Measurements from ENCODE around the gene GSTO2. TPM values are rescaled to one million over a fixed set of nuclear protein-coding genes. Genes with fewer than 3 reads are reported as not detected.

Gene GSTO2
- total and polyA plus RNA-seq, 2 experiments from 2014 or later, result 30.7 to 49.8 TPM

- TF ChIP-seq REST (IDR thresholded peaks at IDR 0.05; ENCODE audit: unreplicated experiment) (no peak), ZNF331 (CRISPR knock-in tag; IDR thresholded peaks at IDR 0.05; ENCODE audit: low read depth) (no peak), NANOG (IDR thresholded peaks at IDR 0.05; ENCODE audit: borderline replicate concordance) (no peak), EZH2 (IDR thresholded peaks at IDR 0.05; ENCODE audit: low read depth, unreplicated experiment) (no peak), STAT1 (IDR thresholded peaks at IDR 0.05; ENCODE audit: unreplicated experiment) (no peak), POLR2AphosphoS5 (IDR thresholded peaks at IDR 0.05; ENCODE audit: low read depth) (no peak), CREB1 (CRISPR knock-in tag; IDR thresholded peaks at IDR 0.05; ENCODE audit: low read depth) (no peak)
- Mint-ChIP-seq H3K4me3 (no peak overlapping the region), H3K27me3 (ENCODE audit: insufficient read depth, low read depth, poor library complexity) (peaks cover 8% of the 10 kb centered on the region), H3K36me3 (ENCODE audit: low read depth) (peaks cover 38% of the 10 kb centered on the region), H3K27ac (no peak overlapping the region), H3K9me3 (peaks cover 24% of the 10 kb centered on the region), H3K4me1 (peaks cover 7% of the 10 kb centered on the region)
- Histone ChIP-seq H3K27ac (ENCODE audit: low read depth) (no peak overlapping the region), H3K9me2 (ENCODE audit: insufficient read depth) (peaks cover 2% of the 10 kb centered on the region; the same call in 1 of the 2 replicates), H3K79me2 (replicated peaks; ENCODE audit: insufficient read depth) (no peaks in the 10 kb centered on the region), H3K4me3 (no peak overlapping the region), H3K27me3 (ENCODE audit: insufficient read depth) (no peaks in the 10 kb centered on the region), H2AFZ (no peak overlapping the region), H3F3A (replicated peaks; ENCODE audit: low read depth) (no peaks in the 10 kb centered on the region), H3K4me2 (no peak overlapping the region), H4K20me1 (replicated peaks; ENCODE audit: insufficient read depth) (no peaks in the 10 kb centered on the region), H3K36me3 (ENCODE audit: insufficient read depth) (peaks cover 6% of the 10 kb centered on the region; the same call in 1 of the 2 replicates), H3K4me1 (ENCODE audit: insufficient read depth) (no peaks in the 10 kb centered on the region)
- no peak for ATAC-seq
- no peak for DNase-seq (ENCODE audit: low spot score)
These were observed 30.3 kb downstream of the GSTO2 start for GRCh38 chr10:104299031-104299904.

DNA sequence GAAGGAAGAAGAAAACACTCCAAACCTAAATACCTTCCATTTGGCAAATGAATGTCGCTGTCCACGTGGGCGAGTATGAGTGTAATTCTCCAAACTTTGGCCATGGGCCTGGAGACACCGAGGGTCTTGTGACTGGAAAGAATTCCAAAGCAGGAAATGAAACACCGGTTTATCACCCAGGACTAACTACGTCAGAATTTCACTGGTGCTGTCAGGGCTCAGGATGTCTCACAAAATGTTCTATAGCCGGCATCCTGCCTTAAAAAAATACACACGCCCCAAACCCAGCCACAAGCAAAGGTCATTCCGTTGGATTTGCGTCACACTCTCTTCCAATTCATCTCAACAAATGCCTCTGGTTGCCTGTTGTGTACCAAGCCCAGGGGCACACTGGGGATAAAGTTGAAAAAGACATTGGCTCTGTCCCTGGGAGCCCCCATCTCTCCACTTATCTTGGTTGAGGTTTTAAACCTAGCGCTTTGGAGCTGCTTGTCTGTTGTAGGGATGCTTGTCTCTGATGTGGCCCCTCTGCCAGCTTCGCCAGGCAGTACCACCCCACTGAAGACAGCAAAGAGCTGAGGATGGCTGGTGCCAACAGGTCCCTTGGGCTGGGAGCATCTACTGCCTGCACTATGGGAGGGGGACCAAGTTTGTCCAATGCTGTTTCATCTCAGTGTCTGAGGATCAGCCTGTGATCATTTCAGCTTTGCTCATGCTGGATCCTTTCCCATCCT is 31.2 kb downstream of the GSTO2 start:
- H3K4me2 ChIP-seq, result no peak overlapping the region
- no peak for TF ChIP-seq STAT1 (IDR thresholded peaks at IDR 0.05; ENCODE audit: unreplicated experiment)
- TF ChIP-seq EZH2 (IDR thresholded peaks at IDR 0.05; ENCODE audit: low read depth, unreplicated experiment), result no peak
- no peak for TF ChIP-seq CREB1 (CRISPR knock-in tag; IDR thresholded peaks at IDR 0.05; ENCODE audit: low read depth)
- TF ChIP-seq, protein P1, sequence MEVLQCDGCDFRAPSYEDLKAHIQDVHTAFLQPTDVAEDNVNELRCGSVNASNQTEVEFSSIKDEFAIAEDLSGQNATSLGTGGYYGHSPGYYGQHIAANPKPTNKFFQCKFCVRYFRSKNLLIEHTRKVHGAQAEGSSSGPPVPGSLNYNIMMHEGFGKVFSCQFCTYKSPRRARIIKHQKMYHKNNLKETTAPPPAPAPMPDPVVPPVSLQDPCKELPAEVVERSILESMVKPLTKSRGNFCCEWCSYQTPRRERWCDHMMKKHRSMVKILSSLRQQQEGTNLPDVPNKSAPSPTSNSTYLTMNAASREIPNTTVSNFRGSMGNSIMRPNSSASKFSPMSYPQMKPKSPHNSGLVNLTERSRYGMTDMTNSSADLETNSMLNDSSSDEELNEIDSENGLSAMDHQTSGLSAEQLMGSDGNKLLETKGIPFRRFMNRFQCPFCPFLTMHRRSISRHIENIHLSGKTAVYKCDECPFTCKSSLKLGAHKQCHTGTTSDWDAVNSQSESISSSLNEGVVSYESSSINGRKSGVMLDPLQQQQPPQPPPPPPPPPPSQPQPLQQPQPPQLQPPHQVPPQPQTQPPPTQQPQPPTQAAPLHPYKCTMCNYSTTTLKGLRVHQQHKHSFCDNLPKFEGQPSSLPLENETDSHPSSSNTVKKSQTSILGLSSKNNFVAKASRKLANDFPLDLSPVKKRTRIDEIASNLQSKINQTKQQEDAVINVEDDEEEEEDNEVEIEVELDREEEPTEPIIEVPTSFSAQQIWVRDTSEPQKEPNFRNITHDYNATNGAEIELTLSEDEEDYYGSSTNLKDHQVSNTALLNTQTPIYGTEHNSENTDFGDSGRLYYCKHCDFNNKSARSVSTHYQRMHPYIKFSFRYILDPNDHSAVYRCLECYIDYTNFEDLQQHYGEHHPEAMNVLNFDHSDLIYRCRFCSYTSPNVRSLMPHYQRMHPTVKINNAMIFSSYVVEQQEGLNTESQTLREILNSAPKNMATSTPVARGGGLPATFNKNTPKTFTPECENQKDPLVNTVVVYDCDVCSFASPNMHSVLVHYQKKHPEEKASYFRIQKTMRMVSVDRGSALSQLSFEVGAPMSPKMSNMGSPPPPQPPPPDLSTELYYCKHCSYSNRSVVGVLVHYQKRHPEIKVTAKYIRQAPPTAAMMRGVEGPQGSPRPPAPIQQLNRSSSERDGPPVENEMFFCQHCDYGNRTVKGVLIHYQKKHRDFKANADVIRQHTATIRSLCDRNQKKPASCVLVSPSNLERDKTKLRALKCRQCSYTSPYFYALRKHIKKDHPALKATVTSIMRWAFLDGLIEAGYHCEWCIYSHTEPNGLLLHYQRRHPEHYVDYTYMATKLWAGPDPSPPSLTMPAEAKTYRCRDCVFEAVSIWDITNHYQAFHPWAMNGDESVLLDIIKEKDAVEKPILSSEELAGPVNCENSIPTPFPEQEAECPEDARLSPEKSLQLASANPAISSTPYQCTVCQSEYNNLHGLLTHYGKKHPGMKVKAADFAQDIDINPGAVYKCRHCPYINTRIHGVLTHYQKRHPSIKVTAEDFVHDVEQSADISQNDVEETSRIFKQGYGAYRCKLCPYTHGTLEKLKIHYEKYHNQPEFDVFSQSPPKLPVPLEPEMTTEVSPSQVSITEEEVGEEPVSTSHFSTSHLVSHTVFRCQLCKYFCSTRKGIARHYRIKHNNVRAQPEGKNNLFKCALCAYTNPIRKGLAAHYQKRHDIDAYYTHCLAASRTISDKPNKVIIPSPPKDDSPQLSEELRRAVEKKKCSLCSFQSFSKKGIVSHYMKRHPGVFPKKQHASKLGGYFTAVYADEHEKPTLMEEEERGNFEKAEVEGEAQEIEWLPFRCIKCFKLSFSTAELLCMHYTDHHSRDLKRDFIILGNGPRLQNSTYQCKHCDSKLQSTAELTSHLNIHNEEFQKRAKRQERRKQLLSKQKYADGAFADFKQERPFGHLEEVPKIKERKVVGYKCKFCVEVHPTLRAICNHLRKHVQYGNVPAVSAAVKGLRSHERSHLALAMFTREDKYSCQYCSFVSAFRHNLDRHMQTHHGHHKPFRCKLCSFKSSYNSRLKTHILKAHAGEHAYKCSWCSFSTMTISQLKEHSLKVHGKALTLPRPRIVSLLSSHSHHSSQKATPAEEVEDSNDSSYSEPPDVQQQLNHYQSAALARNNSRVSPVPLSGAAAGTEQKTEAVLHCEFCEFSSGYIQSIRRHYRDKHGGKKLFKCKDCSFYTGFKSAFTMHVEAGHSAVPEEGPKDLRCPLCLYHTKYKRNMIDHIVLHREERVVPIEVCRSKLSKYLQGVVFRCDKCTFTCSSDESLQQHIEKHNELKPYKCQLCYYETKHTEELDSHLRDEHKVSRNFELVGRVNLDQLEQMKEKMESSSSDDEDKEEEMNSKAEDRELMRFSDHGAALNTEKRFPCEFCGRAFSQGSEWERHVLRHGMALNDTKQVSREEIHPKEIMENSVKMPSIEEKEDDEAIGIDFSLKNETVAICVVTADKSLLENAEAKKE (CRISPR knock-in tag; IDR thresholded peaks at IDR 0.05), result no peak
- TF ChIP-seq ZNF114 (CRISPR knock-in tag; IDR thresholded peaks at IDR 0.05), result no peak

More for the DNA sequence above, 31.2 kb downstream of the GSTO2 start:
- no peak for DNase-seq (ENCODE audit: low spot score)
- Mint-ChIP-seq H3K9me3 (peaks cover 29% of the 10 kb centered on the region), H3K27ac (0 out of 2 replicates have a peak overlapping the region, but pooled peaks have one; percentile 17), H3K4me1 (peaks cover 11% of the 10 kb centered on the region), H3K36me3 (ENCODE audit: low read depth) (peaks cover 47% of the 10 kb centered on the region), H3K4me3 (no peak overlapping the region), H3K27me3 (ENCODE audit: insufficient read depth, low read depth, poor library complexity) (peaks cover 8% of the 10 kb centered on the region)
- Histone ChIP-seq H2AFZ (no peak overlapping the region), H3K27ac (ENCODE audit: low read depth) (no peak overlapping the region), H3K79me2 (replicated peaks; ENCODE audit: insufficient read depth) (no peaks in the 10 kb centered on the region), H3K4me1 (ENCODE audit: insufficient read depth) (no peaks in the 10 kb centered on the region), H3K36me3 (ENCODE audit: insufficient read depth) (peaks cover 6% of the 10 kb centered on the region; the same call in 1 of the 2 replicates), H4K20me1 (replicated peaks; ENCODE audit: insufficient read depth) (no peaks in the 10 kb centered on the region), H3K27me3 (ENCODE audit: insufficient read depth) (no peaks in the 10 kb centered on the region), H3K9me2 (ENCODE audit: insufficient read depth) (peaks cover 6% of the 10 kb centered on the region; the same call in 1 of the 2 replicates), H3F3A (replicated peaks; ENCODE audit: low read depth) (no peaks in the 10 kb centered on the region), H3K4me3 (no peak overlapping the region)
- ATAC-seq, result no peak
